ENCODE results near the gene SMR3B. TPM values are rescaled to one million over a fixed set of nuclear protein-coding genes. Genes with fewer than 3 reads are reported as not detected.

Gene SMR3B
- not detected for polyA plus RNA-seq (2012; ENCODE audit: insufficient read depth, insufficient read length)

- no peak for DNase-seq (ENCODE audit: low read depth, low spot score)
- no peak within 1 kb of the TSS for H3K4me3 ChIP-seq (ENCODE audit: low read length)
Observed at GRCh38 chr4:70382691-70383181, at the start of gene SMR3B. Gene SMR3B, plus strand, starts transcription at chr4:70383131. Its CDS starts 1,380 bp downstream, at chr4:70384511.

GRCh38 chr4:70334681-70335080, 48.2 kb upstream of the SMR3B start, which contains the start of gene CABS1:
Gene CABS1, plus strand, starts transcription at chr4:70334981. Its CDS starts 59 bp downstream, at chr4:70335040.
- DNase-seq (ENCODE audit: low read depth, low spot score) = no peak
- H3K4me3 ChIP-seq (ENCODE audit: low read length) = no peak within 1 kb of the TSS

GRCh38 chr4:70336043-70336442, 46.9 kb upstream of the SMR3B start:
- DNase-seq (ENCODE audit: low read depth, low spot score) = no peak

GRCh38 chr4:70337886-70338420, 45.0 kb upstream of the SMR3B start:
- no peak overlapping the region for H3K4me3 ChIP-seq (ENCODE audit: low read length)

More at GRCh38 chr4:70336043-70336442, 46.9 kb upstream of the SMR3B start:
- no peak overlapping the region for H3K4me3 ChIP-seq (ENCODE audit: low read length)

GRCh38 chr4:70356185-70356584, 26.7 kb upstream of the SMR3B start:
- no peak overlapping the region for H3K4me3 ChIP-seq (ENCODE audit: low read length)
- no peak for DNase-seq (ENCODE audit: low read depth, low spot score)

More at GRCh38 chr4:70337886-70338420, 45.0 kb upstream of the SMR3B start:
- no peak for DNase-seq (ENCODE audit: low read depth, low spot score)

- H3K4me3 ChIP-seq (ENCODE audit: low read length) = no peak overlapping the region
- DNase-seq (ENCODE audit: low read depth, low spot score) = no peak
Observed at GRCh38 chr4:70359115-70359661, 23.7 kb upstream of the SMR3B start.

- DNase-seq (ENCODE audit: low read depth, low spot score) = no peak
Observed at GRCh38 chr4:70360460-70360859, 22.5 kb upstream of the SMR3B start, which contains the start of gene SMR3A. Gene SMR3A, plus strand, starts transcription at chr4:70360760. Its CDS starts 1,356 bp downstream, at chr4:70362116.

GRCh38 chr4:70364002-70364401, 18.9 kb upstream of the SMR3B start:
- no peak for DNase-seq (ENCODE audit: low read depth, low spot score)
- H3K4me3 ChIP-seq (ENCODE audit: low read length) = no peak overlapping the region

More at GRCh38 chr4:70360460-70360859, 22.5 kb upstream of the SMR3B start, which contains the start of gene SMR3A:
- no peak within 1 kb of the TSS for H3K4me3 ChIP-seq (ENCODE audit: low read length)

- no peak overlapping the region for H3K4me3 ChIP-seq (ENCODE audit: low read length)
- DNase-seq (ENCODE audit: low read depth, low spot score) = no peak
Observed at GRCh38 chr4:70365479-70365878, 17.5 kb upstream of the SMR3B start.

- no peak for DNase-seq (ENCODE audit: low read depth, low spot score)
- no peak overlapping the region for H3K4me3 ChIP-seq (ENCODE audit: low read length)
Observed at GRCh38 chr4:70367813-70368212, 15.1 kb upstream of the SMR3B start.

GRCh38 chr4:70371987-70372386, 10.9 kb upstream of the SMR3B start:
- DNase-seq (ENCODE audit: low read depth, low spot score) = no peak
- H3K4me3 ChIP-seq (ENCODE audit: low read length) = no peak overlapping the region

GRCh38 chr4:70372760-70373159, 10.2 kb upstream of the SMR3B start:
- no peak for DNase-seq (ENCODE audit: low read depth, low spot score)
- H3K4me3 ChIP-seq (ENCODE audit: low read length) = no peak overlapping the region

- no peak for DNase-seq (ENCODE audit: low read depth, low spot score)
- no peak overlapping the region for H3K4me3 ChIP-seq (ENCODE audit: low read length)
Observed at GRCh38 chr4:70380578-70380977, 2.4 kb upstream of the SMR3B start.

GRCh38 chr4:70392057-70392776, 9.3 kb downstream of the SMR3B start:
- DNase-seq (ENCODE audit: low read depth, low spot score) = no peak

GRCh38 chr4:70397580-70397979, 14.6 kb downstream of the SMR3B start, which contains the start of gene OPRPN:
Gene OPRPN, plus strand, starts transcription at chr4:70397940. Its CDS starts 1,346 bp downstream, at chr4:70399286.
- H3K4me3 ChIP-seq (ENCODE audit: low read length) = no peak within 1 kb of the TSS
- no peak for DNase-seq (ENCODE audit: low read depth, low spot score)

More at GRCh38 chr4:70392057-70392776, 9.3 kb downstream of the SMR3B start:
- no peak overlapping the region for H3K4me3 ChIP-seq (ENCODE audit: low read length)

- H3K4me3 ChIP-seq (ENCODE audit: low read length) = no peak overlapping the region
- DNase-seq (ENCODE audit: low read depth, low spot score) = no peak
Observed at GRCh38 chr4:70399319-70399718, 16.4 kb downstream of the SMR3B start.

- DNase-seq (ENCODE audit: low read depth, low spot score) = no peak
- H3K4me3 ChIP-seq (ENCODE audit: low read length) = no peak overlapping the region
Observed at GRCh38 chr4:70402762-70403161, 19.8 kb downstream of the SMR3B start.

- no peak overlapping the region for H3K4me3 ChIP-seq (ENCODE audit: low read length)
- DNase-seq (ENCODE audit: low read depth, low spot score) = no peak
Observed at GRCh38 chr4:70405765-70406164, 22.8 kb downstream of the SMR3B start.

GRCh38 chr4:70425306-70425705, 42.4 kb downstream of the SMR3B start:
- no peak overlapping the region for H3K4me3 ChIP-seq (ENCODE audit: low read length)
- no peak for DNase-seq (ENCODE audit: low read depth, low spot score)

- no peak for DNase-seq (ENCODE audit: low read depth, low spot score)
- no peak overlapping the region for H3K4me3 ChIP-seq (ENCODE audit: low read length)
Observed at GRCh38 chr4:70426789-70427188, 43.9 kb downstream of the SMR3B start.
